ENCODE measurements around the gene EPHB3. TPM values are rescaled to one million over a fixed set of nuclear protein-coding genes. Genes with fewer than 3 reads are reported as not detected.

The EPHB3 gene
- total RNA-seq, 1 donor from 2014 or later = 17.2 TPM

GRCh38 chr3:184629555-184630160 lies 68.1 kb downstream of the EPHB3 start:
- TF ChIP-seq, protein P1, sequence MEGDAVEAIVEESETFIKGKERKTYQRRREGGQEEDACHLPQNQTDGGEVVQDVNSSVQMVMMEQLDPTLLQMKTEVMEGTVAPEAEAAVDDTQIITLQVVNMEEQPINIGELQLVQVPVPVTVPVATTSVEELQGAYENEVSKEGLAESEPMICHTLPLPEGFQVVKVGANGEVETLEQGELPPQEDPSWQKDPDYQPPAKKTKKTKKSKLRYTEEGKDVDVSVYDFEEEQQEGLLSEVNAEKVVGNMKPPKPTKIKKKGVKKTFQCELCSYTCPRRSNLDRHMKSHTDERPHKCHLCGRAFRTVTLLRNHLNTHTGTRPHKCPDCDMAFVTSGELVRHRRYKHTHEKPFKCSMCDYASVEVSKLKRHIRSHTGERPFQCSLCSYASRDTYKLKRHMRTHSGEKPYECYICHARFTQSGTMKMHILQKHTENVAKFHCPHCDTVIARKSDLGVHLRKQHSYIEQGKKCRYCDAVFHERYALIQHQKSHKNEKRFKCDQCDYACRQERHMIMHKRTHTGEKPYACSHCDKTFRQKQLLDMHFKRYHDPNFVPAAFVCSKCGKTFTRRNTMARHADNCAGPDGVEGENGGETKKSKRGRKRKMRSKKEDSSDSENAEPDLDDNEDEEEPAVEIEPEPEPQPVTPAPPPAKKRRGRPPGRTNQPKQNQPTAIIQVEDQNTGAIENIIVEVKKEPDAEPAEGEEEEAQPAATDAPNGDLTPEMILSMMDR (IDR thresholded peaks at IDR 0.05; ENCODE audit: insufficient read depth, low read depth, low read length) = no peak
- no peak for TF ChIP-seq EZH2 (IDR thresholded peaks at IDR 0.05; ENCODE audit: insufficient read depth, low read length)
- no peak for FAIRE-seq
- Histone ChIP-seq H3K4me1 (ENCODE audit: insufficient read depth, low read length) (no peaks in the 10 kb centered on the region), H3K79me2 (ENCODE audit: insufficient read depth, low read length) (no peaks in the 10 kb centered on the region), H4K20me1 (ENCODE audit: insufficient read depth, low read length) (no peaks in the 10 kb centered on the region), H2AFZ (ENCODE audit: low read depth, low read length) (no peak overlapping the region), H3K27ac (ENCODE audit: low read depth, low read length) (no peak overlapping the region), H3K9me3 (ENCODE audit: insufficient read depth, low read depth, low read length) (no peaks in the 10 kb centered on the region), H3K4me2 (ENCODE audit: low read length) (no peak overlapping the region), H3K9ac (ENCODE audit: low read length) (no peak overlapping the region), H3K4me3 (ENCODE audit: insufficient read depth, low read depth, low read length) (no peak overlapping the region), H3K36me3 (ENCODE audit: insufficient read depth, low read length) (no peaks in the 10 kb centered on the region), H3K27me3 (ENCODE audit: insufficient read depth, low read length) (peaks cover 16% of the 10 kb centered on the region)
- Mint-ChIP-seq H3K4me3 (ENCODE audit: unreplicated experiment) (no peak overlapping the region), H3K36me3 (ENCODE audit: low read depth, unreplicated experiment) (no peaks in the 10 kb centered on the region), H3K4me1 (ENCODE audit: low read depth, unreplicated experiment) (peaks cover 8% of the 10 kb centered on the region), H3K27ac (ENCODE audit: unreplicated experiment) (no peak overlapping the region), H3K9me3 (ENCODE audit: unreplicated experiment) (no peaks in the 10 kb centered on the region), H3K27me3 (ENCODE audit: low read depth, unreplicated experiment) (peaks cover 20% of the 10 kb centered on the region)
- DNase-seq (ENCODE audit: low read depth) = no peak

DNA sequence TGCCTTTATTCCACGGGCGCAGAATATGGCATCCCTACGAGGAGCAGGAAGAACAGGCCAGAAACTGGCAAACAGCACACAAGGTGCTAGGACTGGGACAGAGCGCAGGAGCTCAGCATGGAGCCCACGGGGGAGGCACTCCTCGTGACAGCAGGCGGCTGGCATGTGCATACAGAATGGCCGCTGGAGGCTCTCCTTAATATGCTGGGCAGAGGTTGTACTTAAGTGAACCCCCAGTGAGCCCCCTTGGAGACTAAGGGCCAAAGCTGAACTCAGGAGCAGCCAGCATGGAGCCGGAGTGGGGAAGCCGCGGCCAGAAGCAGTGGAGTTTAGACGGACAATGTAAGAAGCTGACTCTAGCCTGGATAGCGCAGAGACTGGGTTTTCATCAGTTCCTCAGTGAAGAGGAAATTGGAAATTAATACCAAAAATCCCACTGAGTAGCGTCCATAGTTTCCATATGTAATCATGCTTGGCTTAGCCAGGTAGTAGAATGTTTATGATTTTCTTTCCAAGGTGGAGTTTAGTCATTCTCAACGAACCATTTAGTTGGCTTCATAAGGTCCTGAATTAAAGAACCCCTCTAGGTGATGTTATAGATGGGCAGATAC lies 69.4 kb downstream of the EPHB3 start:
- Histone ChIP-seq H3K4me3 (ENCODE audit: insufficient read depth, low read depth, low read length) (no peak overlapping the region), H4K20me1 (ENCODE audit: insufficient read depth, low read length) (no peaks in the 10 kb centered on the region), H3K4me2 (ENCODE audit: low read length) (no peak overlapping the region), H3K27ac (ENCODE audit: low read depth, low read length) (no peak overlapping the region), H3K9me3 (ENCODE audit: insufficient read depth, low read depth, low read length) (no peaks in the 10 kb centered on the region), H3K4me1 (ENCODE audit: insufficient read depth, low read length) (no peaks in the 10 kb centered on the region), H3K79me2 (ENCODE audit: insufficient read depth, low read length) (no peaks in the 10 kb centered on the region), H3K36me3 (ENCODE audit: insufficient read depth, low read length) (no peaks in the 10 kb centered on the region), H3K27me3 (ENCODE audit: insufficient read depth, low read length) (peaks cover 17% of the 10 kb centered on the region), H2AFZ (ENCODE audit: low read depth, low read length) (no peak overlapping the region), H3K9ac (ENCODE audit: low read length) (no peak overlapping the region)
- TF ChIP-seq EZH2 (IDR thresholded peaks at IDR 0.05; ENCODE audit: insufficient read depth, low read length) = no peak
- TF ChIP-seq, protein P1 (IDR thresholded peaks at IDR 0.05; ENCODE audit: insufficient read depth, low read depth, low read length) = no peak
- Mint-ChIP-seq H3K4me1 (ENCODE audit: low read depth, unreplicated experiment) (peaks cover 16% of the 10 kb centered on the region), H3K9me3 (ENCODE audit: unreplicated experiment) (no peaks in the 10 kb centered on the region), H3K4me3 (ENCODE audit: unreplicated experiment) (no peak overlapping the region), H3K36me3 (ENCODE audit: low read depth, unreplicated experiment) (no peaks in the 10 kb centered on the region), H3K27me3 (ENCODE audit: low read depth, unreplicated experiment) (peaks cover 20% of the 10 kb centered on the region), H3K27ac (ENCODE audit: unreplicated experiment) (no peak overlapping the region)
- no peak for DNase-seq (ENCODE audit: low read depth)
- no peak for FAIRE-seq

DNA sequence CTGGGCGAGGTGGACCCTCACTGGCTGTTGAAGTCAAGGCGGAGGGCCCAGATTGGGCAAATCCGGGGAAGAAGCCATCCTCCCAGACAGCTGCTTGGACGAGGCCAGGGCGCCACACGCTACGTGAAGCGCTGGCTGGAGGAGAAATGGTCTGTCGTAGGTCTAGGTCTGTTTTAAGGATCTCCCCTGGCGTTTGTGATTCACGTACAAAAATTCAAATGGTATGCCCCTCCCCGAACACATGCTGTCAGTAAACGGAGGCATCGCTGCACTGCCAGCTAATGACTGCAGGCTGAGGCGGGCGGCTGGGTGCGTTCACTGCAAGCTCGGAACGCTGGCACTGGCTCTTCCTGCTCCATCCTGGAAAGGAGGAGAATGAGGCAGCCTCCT lies 69.9 kb downstream of the EPHB3 start:
- Mint-ChIP-seq H3K9me3 (ENCODE audit: unreplicated experiment) (no peaks in the 10 kb centered on the region), H3K4me1 (ENCODE audit: low read depth, unreplicated experiment) (peaks cover 19% of the 10 kb centered on the region)
- H2AFZ ChIP-seq (ENCODE audit: low read depth, low read length) = no peak overlapping the region

More for the DNA sequence above, 69.9 kb downstream of the EPHB3 start:
- no peak overlapping the region for H3K4me3 ChIP-seq (ENCODE audit: insufficient read depth, low read depth, low read length)
- Mint-ChIP-seq H3K27me3 (ENCODE audit: low read depth, unreplicated experiment) (peaks cover 20% of the 10 kb centered on the region), H3K4me3 (ENCODE audit: unreplicated experiment) (no peak overlapping the region), H3K27ac (ENCODE audit: unreplicated experiment) (no peak overlapping the region), H3K36me3 (ENCODE audit: low read depth, unreplicated experiment) (no peaks in the 10 kb centered on the region)
- DNase-seq (ENCODE audit: low read depth) (no peak), FAIRE-seq (no peak)
- no peak for TF ChIP-seq EZH2 (IDR thresholded peaks at IDR 0.05; ENCODE audit: insufficient read depth, low read length)
- TF ChIP-seq, protein P1 (IDR thresholded peaks at IDR 0.05; ENCODE audit: insufficient read depth, low read depth, low read length) = no peak
- H3K27ac ChIP-seq (ENCODE audit: low read depth, low read length) = no peak overlapping the region
- H3K9ac ChIP-seq (ENCODE audit: low read length) = no peak overlapping the region
- H3K79me2 ChIP-seq (ENCODE audit: insufficient read depth, low read length) = no peaks in the 10 kb centered on the region
- H3K27me3 ChIP-seq (ENCODE audit: insufficient read depth, low read length) = peaks cover 17% of the 10 kb centered on the region
- no peaks in the 10 kb centered on the region for H4K20me1 ChIP-seq (ENCODE audit: insufficient read depth, low read length)
- no peak overlapping the region for H3K4me2 ChIP-seq (ENCODE audit: low read length)
- peaks cover 3% of the 10 kb centered on the region for H3K4me1 ChIP-seq (ENCODE audit: insufficient read depth, low read length)
- H3K36me3 ChIP-seq (ENCODE audit: insufficient read depth, low read length) = no peaks in the 10 kb centered on the region
- no peaks in the 10 kb centered on the region for H3K9me3 ChIP-seq (ENCODE audit: insufficient read depth, low read depth, low read length)
